Loucy (cell line): ENCODE measurements around the gene MAP4K5.

Source experiments
- CTCF ChIP-seq: fragments of 200-600 bp; sonication (generic); conservative IDR thresholded peaks from 2 replicates; pipeline ENCODE4 v1.5.1; 2014; ENCODE audit warnings: mild to moderate bottlenecking, antibody characterized with exemption, low read length
- EZH2phosphoT487 ChIP-seq: fragments of 200-600 bp; IDR thresholded peaks from 2 replicates; pipeline ENCODE4 v1.6.1; 2018; ENCODE audit warnings: antibody characterized with exemption, mild to moderate bottlenecking, moderate library complexity, borderline replicate concordance

GRCh38 chr14:50523271-50524041, 8.9 kb downstream of the MAP4K5 start:
- TF ChIP-seq CTCF, result no peak
- no peak for TF ChIP-seq EZH2phosphoT487
